ENCODE data around the gene BRSK2.
A peak's percentile ranks its signal among the peaks of the same experiment; 100 is the strongest.

The BRSK2 gene

DNA sequence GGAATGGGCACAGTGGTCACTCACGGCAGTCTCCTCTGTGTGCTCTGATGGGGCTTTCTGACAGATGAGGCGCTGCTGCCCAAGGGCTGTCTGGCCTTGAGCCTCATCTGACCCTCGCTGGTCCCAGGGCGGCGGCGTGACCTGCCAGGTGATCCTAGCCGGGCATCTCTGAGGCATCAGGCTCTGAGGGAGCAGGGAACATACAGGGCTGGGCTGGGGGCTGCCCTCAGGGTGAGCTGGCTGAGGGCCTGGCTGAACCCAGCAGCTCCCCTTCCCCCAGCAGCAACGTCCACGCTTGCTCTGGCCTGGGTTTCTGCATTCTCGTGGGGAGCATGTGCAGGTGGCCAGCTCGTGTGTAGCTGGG lies 49.2 kb downstream of the BRSK2 start:
- DNase-seq = no peak

DNA sequence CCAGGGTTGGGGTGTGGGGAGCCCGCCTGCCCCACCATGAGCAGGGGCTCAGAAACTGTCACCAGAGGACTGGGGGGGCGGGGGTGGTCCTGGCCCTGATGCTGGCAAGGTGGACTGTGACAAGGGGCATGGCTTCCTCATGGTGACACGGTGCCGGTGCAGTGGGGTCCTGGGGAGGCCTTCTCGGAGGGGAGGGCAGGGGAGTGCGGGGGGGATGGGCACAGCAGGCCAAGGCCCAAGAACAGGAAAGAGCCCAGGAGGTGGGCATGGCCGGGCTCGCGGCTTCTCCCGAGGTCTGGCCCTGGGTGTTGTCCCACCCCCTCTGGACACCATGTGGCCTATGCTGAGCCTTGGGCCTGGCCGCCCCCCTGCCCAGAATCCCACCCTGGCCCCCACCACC lies 49.6 kb downstream of the BRSK2 start:
- no peak for DNase-seq

DNA sequence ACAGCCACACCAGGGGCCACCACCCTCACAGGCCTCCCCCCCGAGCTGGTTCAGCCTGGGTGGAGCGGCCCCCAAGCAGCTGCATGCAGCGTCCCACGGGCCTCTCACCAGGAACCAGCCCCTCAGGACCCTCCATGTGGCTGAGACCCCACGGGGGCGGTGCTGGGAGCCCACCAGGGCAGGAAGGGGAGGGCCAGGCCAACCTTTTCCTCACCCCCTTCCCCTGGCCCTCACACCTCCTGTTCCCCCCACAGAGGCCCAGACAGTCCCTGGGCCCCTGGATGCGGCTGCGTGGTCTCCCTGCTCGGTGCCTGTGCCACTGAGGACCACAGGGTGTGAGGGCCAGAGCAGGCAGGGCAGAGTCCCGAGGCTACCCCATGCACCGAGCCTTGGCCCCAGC lies 50.3 kb downstream of the BRSK2 start:
- DNase-seq = no peak

DNA sequence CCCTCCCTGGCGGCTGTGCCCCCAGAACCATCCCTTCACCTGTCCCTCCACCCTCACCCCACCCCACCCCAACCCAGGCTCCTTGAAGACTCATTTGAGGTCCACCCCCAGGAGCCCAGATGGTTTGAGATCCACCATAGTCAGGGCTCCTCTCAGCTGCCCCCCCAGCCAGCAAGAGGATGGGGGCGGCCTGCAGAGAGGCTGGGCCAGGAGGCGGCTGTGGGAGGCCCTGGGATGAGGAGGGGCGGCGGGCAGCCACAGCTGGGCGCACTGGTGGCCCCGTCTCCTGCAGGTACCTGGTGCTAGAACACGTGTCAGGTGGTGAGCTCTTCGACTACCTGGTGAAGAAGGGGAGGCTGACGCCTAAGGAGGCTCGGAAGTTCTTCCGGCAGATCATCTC lies 50.8 kb downstream of the BRSK2 start:
- DNase-seq = no peak

DNA sequence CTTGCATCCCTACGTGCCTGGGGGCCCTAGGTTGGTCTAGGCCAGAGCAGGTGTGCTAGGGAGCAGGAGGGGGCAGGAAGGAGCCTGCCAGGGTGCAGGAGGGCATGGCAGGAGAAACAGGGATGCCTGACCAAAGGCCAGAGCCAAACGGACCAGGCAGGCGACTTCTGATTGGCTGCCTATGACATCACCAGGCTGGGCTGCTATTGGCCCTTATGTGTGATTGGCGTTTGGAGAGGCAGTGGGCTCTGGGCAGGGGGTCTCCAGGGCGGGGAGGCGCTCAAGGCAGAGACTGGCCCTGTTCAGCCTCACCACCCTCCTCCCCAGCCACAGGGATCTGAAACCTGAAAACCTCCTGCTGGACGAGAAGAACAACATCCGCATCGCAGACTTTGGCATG lies 52.4 kb downstream of the BRSK2 start:
- no peak for DNase-seq

DNA sequence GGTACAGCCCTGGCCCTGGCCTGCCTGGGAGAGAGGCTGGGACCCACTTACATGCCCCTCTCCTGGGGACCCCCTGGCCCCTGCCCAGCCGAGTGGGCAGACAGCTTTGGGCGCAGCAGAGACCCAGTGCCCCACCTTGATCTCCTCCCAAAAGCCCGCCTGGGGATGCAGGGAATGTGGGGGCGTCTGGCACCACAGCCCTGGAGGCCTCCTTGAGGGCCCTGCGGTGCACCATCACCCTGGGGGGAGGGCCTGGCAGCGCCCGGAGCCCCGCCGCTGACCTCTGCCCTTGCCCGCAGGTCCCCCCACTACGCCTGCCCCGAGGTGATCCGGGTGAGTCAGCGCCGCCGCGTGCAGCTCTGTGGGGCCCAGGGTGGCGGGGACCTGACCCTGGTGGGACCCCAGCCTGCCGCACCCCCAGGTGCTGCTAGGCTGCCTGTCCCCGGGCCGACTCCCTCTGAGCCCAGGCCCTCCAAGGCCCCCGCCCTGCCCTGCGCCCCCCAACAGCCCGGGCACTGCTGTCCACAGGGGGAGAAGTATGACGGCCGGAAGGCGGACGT lies 53.2 kb downstream of the BRSK2 start:
- no peak for DNase-seq

DNA sequence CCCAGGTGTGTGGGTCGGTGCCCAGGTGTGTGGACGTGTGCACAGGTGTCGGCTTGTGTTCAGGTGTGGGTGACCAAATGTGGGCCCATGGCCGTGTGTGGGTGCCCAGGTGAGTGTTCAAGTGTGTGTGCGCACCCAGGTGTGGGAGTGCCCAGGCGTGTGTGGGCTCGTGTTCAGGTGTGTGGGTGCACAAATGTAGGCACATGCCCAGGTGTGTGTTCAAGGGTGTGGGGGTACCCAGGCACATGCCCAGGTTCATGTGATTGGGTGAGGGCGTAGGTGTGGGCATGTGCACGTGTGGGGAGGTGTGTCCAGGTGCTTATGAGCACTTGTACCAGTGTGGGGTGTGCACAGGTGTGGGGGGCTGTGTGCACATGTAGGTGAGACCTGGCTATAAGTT lies 54.0 kb downstream of the BRSK2 start:
- no peak for DNase-seq

DNA sequence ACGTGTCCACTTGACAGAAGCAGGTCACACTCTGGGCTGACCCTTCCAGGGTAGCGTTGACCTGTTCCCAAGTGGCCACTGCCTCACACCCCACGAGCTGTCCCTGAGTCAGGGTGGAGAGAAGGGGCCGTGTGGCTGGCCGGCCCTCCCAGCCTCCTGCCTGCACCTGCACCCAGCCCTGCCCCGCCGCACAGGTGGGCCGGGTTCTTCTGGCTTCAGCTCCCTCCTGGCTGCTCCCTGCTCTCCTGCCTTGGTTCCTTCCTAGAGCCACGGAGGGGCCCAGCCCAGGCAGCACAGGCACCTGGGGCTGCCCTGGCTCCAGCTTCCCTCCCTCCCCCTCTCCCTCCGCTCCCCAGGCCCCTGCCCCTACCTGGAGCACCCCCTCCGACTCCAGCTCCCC lies 54.6 kb downstream of the BRSK2 start:
- no peak for DNase-seq

DNA sequence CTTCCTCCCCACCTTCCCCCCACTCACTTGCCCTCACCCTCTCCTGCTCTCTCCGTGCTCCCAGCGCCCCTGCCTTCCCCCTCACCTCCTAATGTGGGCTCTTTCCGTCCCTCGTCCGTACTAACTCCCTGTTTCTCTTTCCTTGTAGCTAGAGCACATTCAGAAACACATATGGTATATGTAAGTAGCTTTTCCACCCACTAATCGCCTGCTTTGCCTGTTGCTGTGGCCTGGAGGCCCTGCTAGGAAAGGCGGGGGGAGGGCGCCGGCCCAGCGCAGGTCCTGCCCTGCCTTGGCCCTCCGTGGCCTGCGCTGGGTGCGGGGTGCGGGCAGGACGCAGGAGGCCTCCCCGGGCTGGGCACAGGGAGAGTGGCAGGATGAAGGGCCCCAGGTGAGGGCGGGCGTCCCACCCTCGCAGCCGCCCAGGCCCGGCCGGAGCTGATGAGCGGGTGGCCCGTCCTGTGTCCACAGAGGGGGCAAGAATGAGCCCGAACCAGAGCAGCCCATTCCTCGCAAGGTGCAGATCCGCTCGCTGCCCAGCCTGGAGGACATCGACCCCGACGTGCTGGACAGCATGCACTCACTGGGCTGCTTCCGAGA lies 55.2 kb downstream of the BRSK2 start:
- DNase-seq = no peak

DNA sequence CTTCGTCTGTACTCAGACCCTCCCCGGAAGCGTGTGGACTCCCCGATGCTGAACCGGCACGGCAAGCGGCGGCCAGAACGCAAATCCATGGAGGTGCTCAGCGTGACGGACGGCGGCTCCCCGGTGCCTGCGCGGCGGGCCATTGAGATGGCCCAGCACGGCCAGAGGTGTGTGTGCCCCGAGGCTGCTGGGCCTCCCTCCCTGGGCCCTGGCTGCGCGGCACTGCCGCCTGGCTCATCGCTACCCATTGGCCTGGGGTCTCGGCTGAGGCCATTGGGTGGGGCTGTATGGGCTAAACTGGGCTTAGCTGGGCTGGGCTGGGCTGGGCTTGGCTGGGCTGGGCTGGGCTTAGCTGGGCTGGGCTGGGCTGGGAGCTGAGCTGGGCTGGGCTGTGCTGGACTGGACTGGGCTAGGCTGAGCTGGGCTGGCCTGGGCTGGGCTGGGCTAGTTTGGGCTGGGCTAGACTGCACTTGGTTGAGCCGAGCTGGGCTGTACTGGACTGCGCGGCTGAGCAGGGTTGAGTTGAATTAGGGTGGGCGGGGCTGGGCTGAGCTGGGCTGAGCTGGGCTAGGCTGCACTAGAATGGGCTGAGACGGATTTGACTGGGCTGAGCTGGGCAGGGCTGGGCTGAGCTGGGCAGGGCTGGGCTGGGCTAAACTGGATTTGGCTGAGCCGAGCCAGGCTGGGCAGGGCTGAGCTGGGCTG lies 56.2 kb downstream of the BRSK2 start:
- no peak for DNase-seq

DNA sequence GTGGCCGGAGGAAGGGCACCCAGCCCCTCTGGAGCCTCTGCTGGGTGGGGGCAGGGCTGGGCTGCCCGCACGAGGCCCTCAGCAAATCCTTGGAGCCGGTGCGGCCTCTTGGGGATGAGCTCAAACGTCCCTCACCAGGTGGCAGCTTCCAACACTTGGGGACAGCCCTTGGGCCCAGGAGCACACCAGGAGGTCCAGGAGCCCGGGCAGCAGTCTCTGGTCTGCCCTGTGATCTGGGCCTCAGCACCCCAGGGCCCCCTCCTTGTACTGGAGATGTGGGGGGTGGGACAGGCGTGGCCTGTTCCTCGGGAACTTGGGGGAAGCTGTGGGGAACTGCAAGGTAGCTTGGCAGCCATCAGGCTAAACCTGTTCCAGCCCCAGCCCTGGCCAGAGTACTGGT lies 56.9 kb downstream of the BRSK2 start:
- no peak for DNase-seq

DNA sequence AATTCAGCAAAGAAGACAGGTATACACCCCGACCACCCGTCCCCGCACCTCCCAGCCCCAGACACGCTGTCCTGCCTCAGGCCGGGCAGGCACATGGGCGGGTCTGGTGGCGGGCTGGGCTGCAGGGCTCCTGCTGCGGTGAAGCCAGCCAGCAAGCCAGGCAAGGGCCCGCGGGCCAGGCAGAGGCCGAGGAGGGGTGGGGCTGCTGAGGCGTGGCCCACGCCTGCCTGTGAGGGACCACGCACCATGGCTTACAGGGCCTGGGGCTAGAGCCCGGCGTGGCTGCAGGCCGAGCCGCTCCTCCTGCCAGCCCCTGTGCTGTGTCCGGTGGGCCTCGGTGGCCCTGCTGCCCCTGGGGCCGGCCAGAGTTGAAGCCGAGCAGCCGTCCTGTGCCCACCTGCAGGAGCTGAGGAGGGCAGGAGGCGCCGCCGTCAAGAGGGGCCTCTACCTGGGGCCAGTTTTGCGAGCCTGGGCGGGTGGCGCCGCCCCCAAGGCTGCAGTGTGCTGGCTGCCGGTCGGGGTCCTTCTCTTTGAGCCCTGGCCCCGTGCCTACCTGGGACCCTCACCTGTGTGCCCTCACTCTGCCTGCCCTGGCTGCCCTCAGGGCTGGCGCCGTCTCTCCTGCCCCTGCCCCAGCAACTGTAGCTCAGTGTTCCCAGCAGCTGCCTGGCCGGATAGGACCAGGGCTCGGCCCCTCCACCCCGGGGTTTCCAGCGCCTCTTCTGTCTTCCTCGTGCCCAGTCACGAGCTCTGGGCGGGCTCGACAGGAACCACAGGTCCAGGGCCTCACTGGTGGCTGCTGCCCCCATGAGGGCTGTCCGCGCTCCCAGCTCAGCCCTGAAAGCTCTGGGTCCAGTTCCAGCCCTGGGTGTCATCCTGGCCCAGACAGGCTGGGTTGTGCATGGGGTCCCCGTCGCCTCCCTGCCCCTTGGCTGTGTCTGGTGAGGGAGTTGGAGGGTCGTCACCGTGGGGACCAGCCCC lies 58.4 kb downstream of the BRSK2 start:
- no peak for DNase-seq

DNA sequence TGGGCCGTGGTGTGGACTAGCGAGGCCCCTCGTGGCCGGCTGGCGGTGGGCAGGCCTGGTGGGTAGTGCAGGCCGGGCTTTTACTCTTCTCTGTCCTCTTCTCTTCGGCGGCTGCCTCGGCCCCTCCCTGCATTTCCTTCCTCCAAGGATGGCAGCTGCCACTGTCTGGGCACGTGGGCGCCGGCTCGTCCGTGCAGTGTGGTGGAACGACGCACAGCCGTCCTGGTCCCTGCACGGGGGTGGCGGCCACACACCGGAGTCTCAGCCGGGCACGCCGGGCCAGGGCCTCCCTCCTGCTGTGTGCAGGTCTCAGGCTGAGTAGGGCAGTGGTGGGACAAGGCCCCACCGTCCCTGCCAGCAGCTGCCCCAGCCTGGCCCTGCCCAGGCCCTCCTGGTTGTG lies 59.1 kb downstream of the BRSK2 start:
- DNase-seq = no peak

DNA sequence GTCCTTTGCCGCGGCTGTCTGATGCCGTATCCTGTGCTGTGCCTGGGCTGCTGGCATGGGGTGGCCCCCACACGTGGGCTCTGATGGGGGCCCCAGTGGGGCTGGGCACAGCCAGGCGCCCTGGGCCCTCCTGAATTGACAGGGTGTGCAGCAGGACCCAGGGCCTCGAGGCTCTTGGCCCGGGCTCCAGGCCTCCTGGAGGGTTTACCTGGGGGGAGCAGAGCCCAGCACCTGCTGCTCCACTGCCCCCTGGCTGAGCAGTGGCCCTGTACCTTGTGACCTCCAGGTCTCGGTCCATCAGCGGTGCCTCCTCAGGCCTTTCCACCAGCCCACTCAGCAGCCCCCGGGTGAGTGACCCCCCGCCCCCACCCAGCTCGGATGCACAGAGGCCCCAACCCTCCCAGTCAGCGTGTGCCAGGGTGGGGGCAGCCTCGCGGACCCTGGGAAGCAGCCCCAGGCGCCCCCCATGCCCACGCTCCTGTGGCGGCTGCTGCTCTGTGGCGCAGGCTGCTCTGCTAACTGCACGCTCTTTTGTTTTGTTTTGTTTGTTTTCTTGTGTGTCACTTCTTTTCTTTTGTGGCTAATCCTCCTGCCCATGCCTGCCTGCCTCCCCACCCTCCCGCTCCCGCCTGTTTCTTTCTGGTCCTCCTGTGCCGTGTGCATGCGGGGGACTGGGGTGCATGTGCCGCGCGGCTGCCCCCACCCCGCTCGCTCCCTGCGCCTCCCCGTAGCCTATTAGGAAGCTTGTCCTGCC lies 59.9 kb downstream of the BRSK2 start:
- DNase-seq = no peak

DNA sequence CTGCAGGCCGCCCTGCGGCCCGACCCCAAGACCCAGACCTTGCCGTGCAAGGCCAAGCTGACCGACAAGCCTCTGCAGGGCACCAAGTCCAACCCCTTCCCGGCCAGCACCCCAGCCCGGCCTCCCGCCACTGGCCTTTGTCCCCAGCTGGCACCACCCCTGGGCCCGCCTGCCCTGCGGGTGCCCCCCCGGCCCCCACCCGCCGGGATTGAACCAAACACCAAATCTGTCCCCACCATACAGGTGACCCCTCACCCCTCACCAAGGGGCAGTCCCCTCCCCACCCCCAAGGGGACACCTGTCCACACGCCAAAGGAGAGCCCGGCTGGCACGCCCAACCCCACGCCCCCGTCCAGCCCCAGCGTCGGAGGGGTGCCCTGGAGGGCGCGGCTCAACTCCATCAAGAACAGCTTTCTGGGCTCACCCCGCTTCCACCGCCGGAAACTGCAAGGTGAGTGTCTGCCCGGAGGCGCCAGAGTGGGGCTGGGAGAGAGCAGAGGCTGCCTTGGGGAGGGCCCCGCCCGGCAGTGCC lies 60.7 kb downstream of the BRSK2 start:
- DNase-seq = no peak

DNA sequence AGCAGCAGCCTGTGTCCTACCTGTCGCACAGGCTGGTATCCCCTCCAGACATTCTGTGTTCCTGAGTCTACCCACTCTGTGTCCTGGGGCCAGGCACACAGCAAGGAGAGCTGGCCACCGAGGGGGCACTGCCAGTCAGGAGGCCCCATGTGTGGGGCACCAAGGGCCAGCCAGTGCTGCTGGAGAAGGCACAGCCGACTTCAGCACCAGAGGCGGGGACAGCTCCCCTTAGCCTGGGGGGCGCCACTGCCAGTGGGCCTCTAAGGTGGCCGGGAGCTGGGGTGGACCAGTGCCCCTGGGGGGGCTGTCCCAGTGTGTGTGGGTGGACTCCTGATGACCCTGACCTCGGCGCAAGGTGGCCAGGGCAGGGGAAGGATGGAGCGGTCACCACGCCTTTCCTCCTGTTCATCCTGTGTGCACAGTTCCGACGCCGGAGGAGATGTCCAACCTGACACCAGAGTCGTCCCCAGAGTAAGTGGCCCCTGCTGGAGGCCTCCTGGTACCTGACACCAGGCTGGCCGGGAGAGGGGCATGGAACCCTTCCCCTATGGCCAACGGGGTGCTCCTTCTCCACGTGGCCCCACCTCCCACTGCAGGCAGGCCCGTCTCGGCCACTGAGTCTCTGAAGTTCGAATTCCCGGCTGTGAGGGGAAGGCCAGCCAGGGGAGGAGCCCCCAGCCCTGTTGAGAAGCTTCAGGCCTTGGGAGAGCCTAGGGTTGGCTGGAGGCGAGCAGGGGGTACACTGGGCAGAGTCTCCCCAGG lies 61.4 kb downstream of the BRSK2 start:
- DNase-seq = no peak

DNA sequence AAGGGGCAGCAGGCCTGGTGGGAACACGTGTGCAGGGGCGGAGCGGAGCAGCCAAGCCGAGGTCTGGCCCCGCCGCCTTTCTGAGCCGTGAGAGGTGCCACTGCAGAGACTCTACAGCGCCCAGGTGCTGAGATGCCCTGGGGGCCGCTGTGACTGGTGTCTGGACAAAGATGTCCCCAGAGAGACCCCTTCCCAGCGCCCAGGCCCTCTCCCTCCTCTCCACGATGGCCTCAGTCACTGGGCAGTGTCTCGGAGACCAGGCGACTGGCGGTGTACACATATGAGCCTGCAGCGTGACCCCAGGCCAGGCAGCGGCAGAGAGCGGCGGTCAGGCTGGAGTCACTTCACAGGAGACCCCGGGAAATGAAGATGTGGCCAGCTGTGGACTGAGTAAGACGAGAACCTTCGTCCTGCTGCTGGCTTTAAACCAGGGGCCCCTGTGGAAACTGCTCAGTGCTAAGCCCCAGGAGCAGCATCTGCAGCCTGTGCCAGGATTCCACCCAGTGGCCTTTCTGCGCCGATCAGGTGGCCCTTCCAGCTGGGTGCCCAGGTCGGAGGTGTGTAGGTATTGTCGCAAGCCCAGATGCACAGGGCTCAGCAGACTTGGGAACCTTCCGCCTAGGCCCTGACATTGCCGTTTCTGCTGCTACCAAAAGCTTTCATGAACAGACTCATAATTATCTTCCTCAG lies 62.2 kb downstream of the BRSK2 start:
- no peak for DNase-seq

DNA sequence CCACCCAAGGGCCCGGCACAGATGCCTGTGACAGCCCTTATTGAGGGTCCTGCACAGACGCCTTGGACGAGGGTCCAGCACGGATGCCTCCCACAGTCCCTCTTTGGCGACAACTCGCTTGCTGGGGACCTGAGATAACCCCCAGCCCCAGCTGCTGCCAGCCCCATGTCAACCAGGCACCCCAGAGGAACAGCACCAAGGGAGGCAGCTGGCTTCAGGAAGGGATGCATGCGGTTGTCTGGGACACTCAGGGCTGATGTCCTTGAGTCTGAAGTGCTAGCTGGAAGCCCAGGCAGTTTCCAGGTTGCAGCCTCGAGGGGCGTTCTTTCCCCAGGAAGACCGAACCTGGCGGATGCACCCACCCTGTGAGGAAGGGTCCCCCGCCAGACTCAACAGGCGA lies 63.0 kb downstream of the BRSK2 start:
- DNase-seq = no peak

DNA sequence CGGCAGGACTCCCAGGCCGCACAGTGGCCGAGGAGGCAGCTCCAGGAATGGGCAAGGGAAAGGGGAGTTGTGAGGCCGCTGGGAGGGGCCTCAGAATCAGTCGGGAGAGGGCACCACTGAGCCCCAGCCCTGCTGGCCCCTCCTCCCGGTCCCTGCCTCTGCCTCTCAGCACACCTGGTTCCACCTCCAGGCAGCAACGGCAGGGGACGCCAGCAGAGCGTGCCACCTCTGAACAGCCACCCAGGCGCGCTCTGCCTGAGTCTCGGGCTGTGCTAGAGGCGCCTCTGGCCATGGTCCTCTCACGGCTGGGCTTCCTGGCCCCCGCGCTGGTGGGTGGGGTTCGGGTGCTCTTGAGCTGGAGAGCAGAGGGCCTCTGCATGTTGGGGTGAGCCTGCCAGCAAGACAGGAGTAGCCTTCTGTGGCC lies 63.9 kb downstream of the BRSK2 start:
- DNase-seq = peak; percentile 51

DNA sequence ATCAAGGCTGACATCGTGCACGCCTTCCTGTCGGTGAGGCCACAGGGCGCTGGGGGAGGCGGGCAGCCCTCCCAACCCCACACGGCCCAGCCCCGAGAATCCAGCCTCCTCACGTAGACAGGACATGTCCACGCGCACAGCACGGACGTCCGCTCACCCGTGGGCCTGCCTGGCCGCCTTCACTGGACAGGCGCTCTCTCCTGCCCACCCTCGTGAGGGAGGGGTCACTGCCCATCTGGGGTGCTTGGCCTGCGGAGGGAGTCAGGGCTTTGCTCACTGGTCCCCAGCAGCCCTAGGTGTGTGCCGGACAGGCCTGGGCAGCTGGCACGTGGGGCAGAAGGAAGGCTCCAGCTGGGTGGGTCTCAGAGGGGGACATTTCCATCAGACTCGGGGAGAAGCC lies 64.8 kb downstream of the BRSK2 start:
- DNase-seq = no peak
